ENCODE measurements around the gene AKAP13.
A peak's percentile ranks its signal among the peaks of the same experiment; 100 is the strongest.
"Not testable (repeated sequence)": the region's sequence is repeated elsewhere in the genome, so short reads cannot be mapped to it uniquely, and the experiment has no call there.

AKAP13 gene

DNA sequence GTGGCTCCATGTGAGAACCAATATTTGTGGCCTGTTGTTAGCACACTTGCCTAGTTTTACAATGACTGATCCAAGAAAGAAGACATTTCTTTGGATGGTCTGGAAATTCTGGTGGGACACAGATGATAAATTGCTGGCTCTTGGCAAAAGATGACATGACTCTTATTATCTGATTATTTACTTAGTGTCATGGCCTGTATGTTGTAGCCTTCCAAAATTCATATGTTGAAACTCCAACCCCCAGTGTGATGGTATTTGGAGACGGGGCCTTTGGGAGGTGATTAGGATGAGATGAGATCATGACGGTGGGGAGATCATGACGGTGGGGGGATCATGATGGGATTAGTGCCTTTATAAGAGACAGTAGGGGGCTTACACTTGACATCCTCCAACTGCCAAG, 30.0 kb upstream of the AKAP13 start:
- DNase-seq, result no peak

DNA sequence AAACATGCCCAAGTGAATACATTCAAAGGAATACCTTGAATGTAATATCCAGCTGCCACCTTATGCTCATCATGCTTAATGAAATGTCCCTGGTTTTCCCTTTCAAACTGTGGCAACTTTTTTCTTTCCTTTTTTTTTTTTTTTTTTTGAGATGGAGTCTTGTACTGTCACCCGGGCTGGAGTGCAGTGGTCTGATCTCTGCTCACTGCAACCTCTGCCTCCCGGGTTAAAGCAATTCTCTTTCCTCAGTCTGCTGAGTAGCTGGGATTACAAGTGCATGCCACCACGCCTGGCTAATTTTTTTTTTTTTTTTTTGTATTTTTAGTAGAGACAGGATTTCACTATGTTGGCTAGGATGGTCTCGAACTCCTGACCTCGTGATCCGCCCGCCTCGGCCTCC, 28.9 kb upstream of the AKAP13 start:
- DNase-seq, result not testable (repeated sequence)

GRCh38 chr15:85351965-85352364, 28.4 kb upstream of the AKAP13 start:
- DNase-seq, result no peak

DNA sequence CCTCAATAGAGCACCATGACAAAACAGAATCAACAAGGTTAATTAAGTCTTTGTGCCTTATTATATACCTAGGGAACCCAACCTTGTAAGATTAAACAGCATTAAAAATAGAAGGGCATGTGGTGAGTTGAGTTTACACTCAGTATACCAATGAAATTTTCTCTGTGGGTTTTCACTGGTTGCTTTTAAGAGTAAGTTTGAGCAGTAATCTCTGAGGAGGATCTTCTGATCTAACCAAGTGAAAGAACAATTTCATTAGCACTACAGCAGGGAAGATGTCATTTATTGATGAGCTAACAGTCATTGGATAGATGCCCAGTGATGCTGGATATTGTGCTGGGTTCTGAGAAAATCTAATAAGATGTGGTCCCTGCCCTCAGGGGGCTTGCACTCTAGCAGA, 26.9 kb upstream of the AKAP13 start:
- no peak for DNase-seq

DNA sequence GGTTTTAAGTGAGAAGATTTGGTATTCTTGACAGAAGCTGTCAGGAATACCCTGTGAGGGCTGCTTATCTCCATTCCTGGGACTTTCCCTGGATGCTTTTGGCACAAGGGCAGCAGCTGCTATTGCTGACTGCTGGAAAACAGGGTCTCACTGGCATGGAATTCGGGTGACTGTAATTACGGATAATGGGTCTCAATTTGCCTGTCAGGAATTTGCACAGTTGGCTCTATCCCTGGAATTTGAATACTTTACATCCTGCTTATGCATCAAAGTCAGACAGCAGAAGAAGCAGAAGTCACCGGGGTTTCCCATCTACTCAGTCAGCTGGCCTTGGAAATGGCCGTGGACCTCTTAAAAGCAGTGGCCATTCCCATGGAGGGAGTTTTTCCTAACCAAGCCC, 25.9 kb upstream of the AKAP13 start:
- DNase-seq, result no peak

DNA sequence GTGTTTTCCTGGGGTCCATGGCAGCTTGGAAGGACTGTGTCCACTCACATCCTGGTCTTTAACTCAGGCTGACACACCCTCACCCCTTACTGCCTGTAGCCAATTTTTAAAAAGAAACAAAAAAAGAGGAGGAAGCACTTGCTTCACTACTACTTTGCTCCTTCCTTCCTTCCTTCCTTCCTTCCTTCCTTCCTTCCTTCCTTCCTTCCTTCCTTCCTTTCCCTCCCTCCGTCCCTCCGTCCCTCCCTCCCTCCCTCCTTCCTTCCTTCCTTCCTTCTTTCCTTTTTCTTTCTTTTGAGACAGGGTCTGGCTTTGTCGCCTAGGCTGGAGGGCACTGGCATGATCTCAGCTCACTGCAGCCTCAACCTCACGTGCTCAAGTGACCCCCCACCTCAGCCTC, 25.5 kb upstream of the AKAP13 start:
- DNase-seq, result no peak

DNA sequence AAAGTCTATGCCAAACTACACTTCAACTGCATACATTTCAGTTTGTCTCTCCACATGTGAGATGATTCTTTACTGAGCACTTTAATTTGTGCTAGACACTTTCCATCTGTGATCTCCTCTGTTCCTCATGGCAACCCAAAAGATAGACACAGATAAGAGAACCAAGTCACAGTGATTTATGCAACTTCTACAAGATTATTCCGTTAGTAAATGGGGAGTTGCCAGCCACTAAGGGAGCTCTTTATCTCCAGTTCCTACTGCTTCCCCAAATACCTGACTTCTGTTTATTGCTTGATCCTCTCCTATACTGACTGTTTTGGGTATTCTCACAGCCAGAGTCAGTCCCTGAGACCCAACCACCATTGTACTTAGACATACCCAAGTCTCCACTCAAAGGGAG, 24.1 kb upstream of the AKAP13 start:
- DNase-seq, result no peak

DNA sequence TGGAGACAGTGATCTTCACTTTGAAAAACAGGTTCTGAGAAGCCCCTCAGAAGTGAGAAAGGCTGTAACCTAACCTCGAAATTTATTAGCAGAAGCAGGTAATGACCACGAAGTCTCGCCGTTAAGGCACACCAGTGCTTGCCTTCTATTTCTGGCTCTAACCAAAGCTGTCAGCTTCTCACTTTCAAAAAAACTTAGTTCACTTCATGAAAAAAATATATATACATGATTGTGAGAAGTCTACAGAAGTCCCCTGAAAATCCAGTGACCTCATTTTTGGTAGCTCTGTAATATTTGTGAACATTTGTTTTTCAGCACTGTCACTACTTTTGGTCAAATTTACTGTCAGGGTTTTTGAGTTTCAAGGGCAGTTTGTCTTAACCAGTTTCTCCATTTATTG, 19.1 kb upstream of the AKAP13 start:
- no peak for DNase-seq

GRCh38 chr15:85362436-85363081, 17.8 kb upstream of the AKAP13 start:
- DNase-seq, result no peak

DNA sequence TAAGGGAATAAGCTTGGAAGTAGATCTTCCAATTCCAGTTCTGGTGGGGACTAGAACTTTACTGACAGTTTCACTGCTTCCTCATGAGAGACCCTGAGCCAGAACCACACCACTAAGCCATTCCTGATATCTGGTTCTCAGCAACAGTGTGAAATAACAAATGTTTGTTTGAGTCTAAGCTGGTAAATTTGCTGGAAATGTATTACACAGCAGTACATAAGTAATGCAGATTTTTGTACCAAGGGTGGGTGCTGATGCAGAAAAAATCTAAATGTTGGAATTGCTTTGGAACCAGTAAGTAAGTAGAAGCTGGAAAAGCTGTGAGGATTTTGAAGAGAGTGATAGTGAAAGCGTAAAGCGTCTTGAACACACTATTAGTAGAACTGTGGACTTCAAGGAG, 14.4 kb upstream of the AKAP13 start:
- DNase-seq, result no peak

DNA sequence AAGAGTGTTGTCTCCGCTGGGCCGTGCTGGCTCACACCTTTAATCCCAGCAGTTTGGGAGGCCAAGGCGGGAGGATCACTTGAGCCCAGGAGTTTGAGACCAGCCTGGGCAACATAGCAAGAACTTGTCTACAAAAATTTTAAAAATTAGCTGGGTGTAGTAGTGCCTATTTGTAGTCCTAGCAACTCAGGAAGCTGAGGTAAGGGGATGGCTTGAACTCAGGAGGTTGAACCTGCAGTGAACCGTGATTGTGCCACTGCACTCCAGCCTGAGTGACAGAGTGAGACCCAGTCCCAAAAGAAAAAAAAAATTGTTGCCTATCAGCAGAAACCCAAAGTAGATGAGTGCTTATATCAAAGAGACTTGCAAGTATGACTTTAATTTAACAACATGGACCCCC, 12.7 kb upstream of the AKAP13 start:
- DNase-seq, result no peak

DNA sequence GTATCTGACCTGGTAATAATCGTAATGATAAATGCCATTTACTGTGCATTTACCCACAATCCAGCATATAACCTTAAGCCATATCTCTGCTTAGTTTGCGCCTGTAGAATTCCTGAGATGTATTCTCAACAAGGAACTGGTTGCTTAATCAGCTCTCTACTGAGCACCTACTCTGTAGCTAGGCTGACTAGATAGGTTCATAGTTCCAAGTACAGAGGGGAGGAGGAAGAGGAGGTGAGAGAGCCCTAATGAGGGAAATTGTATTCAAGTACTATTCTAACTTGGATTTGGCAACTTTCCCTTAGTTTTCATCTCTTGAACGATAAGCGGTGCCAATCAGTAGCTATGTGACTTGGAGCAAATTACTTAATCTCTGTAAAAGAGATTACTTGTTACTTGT, 5.6 kb upstream of the AKAP13 start:
- no peak for DNase-seq

DNA sequence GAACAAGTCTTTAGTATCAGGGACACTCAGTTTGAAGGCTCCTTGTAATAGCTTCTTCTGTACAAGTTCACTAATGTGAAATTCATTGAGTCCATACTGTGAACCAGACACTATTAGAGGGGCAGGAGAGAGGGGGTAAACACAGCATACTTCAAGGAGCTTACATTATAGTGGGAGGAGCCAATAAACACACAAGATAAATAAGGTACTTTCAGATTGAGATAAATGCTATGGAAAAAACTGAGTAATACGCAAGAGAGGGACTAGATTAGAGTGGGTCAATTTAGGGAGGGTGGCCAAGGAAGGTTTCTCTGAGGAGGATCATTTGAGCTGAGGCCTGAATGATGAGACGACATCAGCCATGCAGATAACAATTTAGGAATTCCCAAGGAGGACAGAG, 3.1 kb upstream of the AKAP13 start:
- no peak for DNase-seq

DNA sequence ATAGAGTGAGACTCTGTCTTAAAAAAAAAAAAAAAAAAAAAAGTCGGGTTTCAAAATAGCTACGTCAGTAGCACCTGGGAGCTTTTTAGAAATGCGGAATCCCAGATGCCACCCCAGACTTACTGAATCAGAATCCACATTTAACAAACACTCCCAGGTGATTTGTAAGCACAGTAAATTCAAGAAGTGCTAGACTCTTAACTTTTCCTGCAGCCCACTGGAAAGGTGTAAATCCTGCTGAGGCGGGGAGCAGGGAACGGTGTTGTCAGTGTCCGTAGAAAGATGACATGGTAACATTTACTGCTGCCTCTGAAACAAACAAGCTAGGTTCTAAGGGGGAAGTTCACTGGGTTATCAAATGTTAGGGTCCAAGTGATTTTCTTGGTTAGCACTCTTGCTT, 2.4 kb upstream of the AKAP13 start:
- no peak for DNase-seq

DNA sequence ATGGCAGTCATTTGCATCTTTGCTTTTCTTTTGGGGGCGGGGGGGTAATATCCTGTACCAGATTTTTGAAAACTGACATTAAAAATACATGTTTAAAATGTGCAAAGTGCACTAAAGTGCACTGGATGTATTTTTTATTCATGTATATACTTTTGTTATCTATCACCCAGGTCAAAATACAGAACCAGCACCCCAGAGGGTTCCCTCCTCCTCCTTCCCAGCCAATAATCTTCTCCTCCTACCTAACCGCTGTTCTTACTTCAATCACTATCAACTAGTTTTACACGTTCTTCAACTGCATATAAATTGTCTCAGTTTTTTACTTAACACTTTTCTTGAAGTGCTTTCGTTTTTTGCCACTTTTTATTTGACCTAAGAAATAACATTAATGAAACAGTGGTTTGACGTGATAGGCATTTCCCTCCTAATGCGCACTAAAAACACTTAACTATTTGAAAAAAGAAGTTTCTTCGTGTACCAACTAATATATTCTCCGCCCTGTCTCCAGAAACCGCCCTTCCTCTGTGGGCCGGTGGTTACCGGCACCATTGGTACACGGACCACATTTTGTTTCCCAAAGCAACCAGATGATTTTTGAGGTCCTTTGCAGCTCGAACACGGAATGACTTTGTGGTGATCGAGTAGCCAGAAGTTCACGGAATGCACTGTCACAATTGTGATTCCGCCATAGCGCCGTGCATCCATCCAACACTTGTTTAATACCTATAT, 836 bp upstream of the AKAP13 start:
- no peak for DNase-seq

GRCh38 chr15:85380812-85381642, 624 bp downstream of the AKAP13 start:
- peak in 1 of 2 experiments; percentile 73 for DNase-seq

GRCh38 chr15:85381850-85382751, 1.7 kb downstream of the AKAP13 start:
- DNase-seq, result no peak

GRCh38 chr15:85382942-85383341, 2.5 kb downstream of the AKAP13 start:
- DNase-seq, result no peak

DNA sequence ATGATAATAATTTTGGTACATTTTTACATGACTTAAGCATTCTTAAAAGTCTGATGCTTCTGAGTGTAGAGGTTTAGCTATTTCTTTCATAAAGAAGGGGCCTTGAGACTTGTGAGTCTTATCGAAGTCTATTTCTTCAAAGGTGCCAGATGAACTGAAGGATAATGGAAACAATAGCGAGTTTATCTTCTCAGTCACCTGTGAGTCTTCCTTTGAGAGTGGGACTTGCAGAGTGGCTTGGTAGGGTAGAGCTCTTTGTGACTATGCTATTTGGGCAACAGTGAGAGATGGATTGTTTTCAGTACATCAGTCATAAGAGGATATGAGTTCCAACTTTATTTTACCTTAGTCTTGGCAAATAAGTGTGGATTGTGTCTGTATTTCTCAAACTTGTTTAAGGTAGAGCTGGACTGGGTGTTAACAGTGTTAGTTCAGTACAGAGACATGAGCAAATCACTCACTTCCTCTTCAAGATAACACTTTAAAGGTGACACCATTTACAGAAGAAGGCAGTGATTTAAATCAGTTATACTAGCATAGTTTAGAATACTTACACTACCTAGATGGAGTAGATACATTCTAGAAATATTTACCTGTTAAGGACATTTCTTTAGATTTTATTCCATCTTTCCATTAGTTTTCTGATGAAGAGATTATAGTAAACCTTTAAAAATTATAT, 3.2 kb downstream of the AKAP13 start:
- DNase-seq, result no peak

DNA sequence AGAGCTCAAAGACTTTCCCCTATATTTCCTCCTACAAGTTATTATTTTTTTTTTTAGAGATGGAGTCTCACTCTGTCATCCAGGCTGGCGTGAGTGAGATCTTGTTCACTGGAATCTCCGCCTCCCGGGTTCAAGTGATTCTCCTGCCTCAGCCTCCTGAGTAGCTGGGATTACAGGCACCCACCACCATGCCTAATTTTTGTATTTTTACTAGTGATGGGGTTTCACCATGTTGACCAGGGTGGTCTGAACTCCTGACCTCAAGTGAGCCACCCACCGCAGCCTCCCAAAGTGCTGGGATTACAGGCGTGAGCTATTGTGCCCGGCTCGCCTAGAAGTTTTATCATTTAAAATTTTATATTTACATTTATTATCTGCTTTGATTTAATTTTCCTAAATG, 5.9 kb downstream of the AKAP13 start:
- DNase-seq, result no peak

DNA sequence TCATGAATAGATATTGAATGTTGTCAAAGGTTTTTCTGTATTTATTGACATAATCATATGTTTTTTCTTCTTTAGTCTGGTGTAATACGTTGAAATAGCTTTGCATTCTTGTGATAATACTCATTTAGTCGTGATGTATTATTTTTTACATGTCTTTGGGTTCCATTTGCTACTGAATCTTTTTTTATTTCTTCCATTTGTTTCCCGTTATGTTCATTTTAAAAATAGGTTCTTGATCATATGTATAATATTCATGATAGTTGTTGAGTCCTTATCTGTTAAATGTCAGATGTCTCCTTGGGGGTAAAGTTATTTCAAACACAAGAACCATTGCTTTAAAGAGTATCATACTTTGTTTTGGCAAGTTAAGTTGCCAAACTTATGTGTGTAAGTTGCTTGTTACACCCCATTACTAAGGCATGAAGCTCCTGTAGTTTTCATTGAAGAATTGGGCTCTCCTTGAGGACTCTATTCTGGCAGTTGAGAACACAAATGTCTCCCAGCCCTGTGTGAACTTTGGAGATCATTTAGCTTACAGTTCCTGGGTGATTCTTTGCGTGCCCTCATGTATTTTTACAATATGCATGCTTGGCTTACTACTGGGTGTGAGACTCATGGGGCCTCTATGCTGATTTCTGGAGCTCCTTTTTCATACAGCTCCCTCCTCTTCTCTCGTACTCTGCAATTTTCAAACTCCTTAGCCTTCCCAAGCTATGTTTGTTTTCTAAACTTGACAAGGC, 8.3 kb downstream of the AKAP13 start:
- no peak for DNase-seq

GRCh38 chr15:85389306-85389650, 8.9 kb downstream of the AKAP13 start:
- no peak for DNase-seq
